ENCODE results near the gene UBTD1. TPM values are rescaled to one million over a fixed set of nuclear protein-coding genes. Genes with fewer than 3 reads are reported as not detected.

UBTD1 gene
- total and polyA plus RNA-seq, 8 donors, result 3.9 to 9.0 (median 5.4) TPM

- no peak for TF ChIP-seq CTCF (IDR thresholded peaks at IDR 0.05)
Measured at GRCh38 chr10:97500297-97500575, 1.5 kb downstream of the UBTD1 start.

GRCh38 chr10:97502916-97503315 lies 4.2 kb downstream of the UBTD1 start:
- no peak for FAIRE-seq
- H3K27ac ChIP-seq, result no peak overlapping the region
- no peaks in the 10 kb centered on the region for H3K9me3 ChIP-seq
- H3K27me3 ChIP-seq, result no peaks in the 10 kb centered on the region
- H3K36me3 ChIP-seq, result no peaks in the 10 kb centered on the region
- no peak overlapping the region for H3K4me3 ChIP-seq
- no peaks in the 10 kb centered on the region for H3K4me1 ChIP-seq
- 90 to 92% methylated on average over 6 of the region's 6 CpGs for WGBS, 2 donors
- TF ChIP-seq CTCF (IDR thresholded peaks at IDR 0.05), result no peak
- DNase-seq, result no peak
- intact Hi-C loops (cut with DNase I), result no loop called here
- ATAC-seq, result no peak

More at GRCh38 chr10:97500297-97500575, 1.5 kb downstream of the UBTD1 start:
- ATAC-seq (no peak), FAIRE-seq (no peak), DNase-seq (no peak)
- WGBS, 2 donors, result 82 to 93% methylated on average over 2 of the region's 2 CpGs
- H3K27ac ChIP-seq, result peak overlapping the region in 2 of 4 donors; percentile 84 to 88
- peak overlapping the region in 1 of 4 donors; percentile 97 for H3K4me3 ChIP-seq
- H3K9me3 ChIP-seq, result no peaks in the 10 kb centered on the region
- H3K36me3 ChIP-seq, result no peaks in the 10 kb centered on the region
- no peaks in the 10 kb centered on the region for H3K27me3 ChIP-seq
- peaks cover 4 to 19% (median 17%) of the 10 kb centered on the region in 3 donors for H3K4me1 ChIP-seq
- intact Hi-C loops (cut with DNase I), result no loop called here

GRCh38 chr10:97503406-97503805 lies 4.7 kb downstream of the UBTD1 start:
- H3K4me1 ChIP-seq, result no peaks in the 10 kb centered on the region
- no peak for TF ChIP-seq CTCF (IDR thresholded peaks at IDR 0.05)
- no peaks in the 10 kb centered on the region for H3K9me3 ChIP-seq
- intact Hi-C loops (cut with DNase I), result no loop called here
- DNase-seq (no peak), ATAC-seq (no peak), FAIRE-seq (no peak)
- no peak overlapping the region for H3K27ac ChIP-seq
- no peak overlapping the region for H3K4me3 ChIP-seq
- WGBS, 2 donors, result 87 to 88% methylated on average over 3 of the region's 3 CpGs
- H3K27me3 ChIP-seq, result no peaks in the 10 kb centered on the region
- H3K36me3 ChIP-seq, result no peaks in the 10 kb centered on the region

- Histone ChIP-seq H3K36me3 (no peaks in the 10 kb centered on the region), H3K4me3 (no peak overlapping the region), H3K4me1 (no peaks in the 10 kb centered on the region), H3K27ac (no peak overlapping the region), H3K27me3 (no peaks in the 10 kb centered on the region), H3K9me3 (no peaks in the 10 kb centered on the region)
- ATAC-seq (no peak), FAIRE-seq (no peak), DNase-seq (no peak)
- TF ChIP-seq CTCF (IDR thresholded peaks at IDR 0.05), result no peak
- intact Hi-C loops (cut with DNase I), result no loop called here
- WGBS, 2 donors, result 67 to 68% methylated on average over 1 of the region's 1 CpG
Measured at GRCh38 chr10:97505152-97505551, 6.4 kb downstream of the UBTD1 start.

- intact Hi-C loops (cut with DNase I), result no loop called here
- ATAC-seq, result no peak
Measured at GRCh38 chr10:97506199-97506991, 7.7 kb downstream of the UBTD1 start.

More at GRCh38 chr10:97506199-97506991, 7.7 kb downstream of the UBTD1 start:
- Histone ChIP-seq H3K27ac (no peak overlapping the region), H3K27me3 (no peaks in the 10 kb centered on the region), H3K36me3 (no peaks in the 10 kb centered on the region), H3K9me3 (no peaks in the 10 kb centered on the region), H3K4me3 (no peak overlapping the region), H3K4me1 (no peaks in the 10 kb centered on the region)
- TF ChIP-seq CTCF (IDR thresholded peaks at IDR 0.05), result no peak
- DNase-seq (no peak), FAIRE-seq (no peak)
- 89 to 92% methylated on average over 3 of the region's 3 CpGs for WGBS, 2 donors
